ENCODE results near the gene COL8A2. TPM values are rescaled to one million over a fixed set of nuclear protein-coding genes. Genes with fewer than 3 reads are reported as not detected.
A peak's percentile ranks its signal among the peaks of the same experiment; 100 is the strongest.
"Not testable (repeated sequence)": the region's sequence is repeated elsewhere in the genome, so short reads cannot be mapped to it uniquely, and the experiment has no call there.

Gene COL8A2
- polyA plus RNA-seq, 12 donors: 6.3 to 19.9 (median 11.1) TPM; not detected in 1

GRCh38 chr1:36158827-36159252 is 33.8 kb upstream of the COL8A2 start:
- not testable (repeated sequence) for DNase-seq

DNA sequence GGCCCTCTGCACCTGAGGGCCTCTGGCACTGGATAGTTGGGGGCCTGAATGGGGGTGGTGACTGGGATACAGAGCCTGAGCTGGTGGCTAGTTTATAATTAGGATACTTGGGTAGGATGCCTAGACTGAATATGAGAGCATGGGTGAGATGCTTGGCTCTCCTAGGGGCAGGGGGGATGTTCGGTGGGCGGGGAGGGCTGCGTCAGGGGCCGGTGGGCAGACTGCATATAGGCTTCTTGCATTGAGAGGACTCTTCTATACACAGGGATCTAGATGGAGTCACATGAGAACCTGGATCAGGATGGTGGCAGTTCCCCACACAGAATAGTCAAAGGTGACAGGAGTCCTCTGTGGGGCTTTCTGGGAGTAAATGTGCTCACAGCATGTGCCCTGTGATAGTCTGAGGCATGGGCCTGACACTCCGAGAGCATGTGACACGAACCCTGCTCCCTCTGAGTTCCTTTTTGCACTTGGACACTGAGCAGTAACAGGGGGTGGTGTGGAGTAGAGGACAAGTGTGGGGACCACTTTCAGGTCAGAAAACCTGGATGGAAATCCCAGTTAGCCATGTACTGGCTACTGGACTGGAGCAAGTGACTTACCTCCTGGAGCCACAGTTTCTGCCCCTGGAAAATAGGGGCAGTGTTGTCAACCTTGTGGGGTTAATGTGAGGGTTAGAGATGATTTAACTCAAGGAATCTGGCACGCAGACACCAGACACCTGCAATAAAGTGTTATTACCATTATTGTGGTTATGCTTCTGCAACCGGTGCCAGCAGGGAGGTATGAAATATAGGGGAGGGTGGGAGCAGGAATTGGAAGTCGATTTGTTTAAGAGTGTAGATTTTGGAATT is 33.2 kb upstream of the COL8A2 start:
- DNase-seq: no peak

DNA sequence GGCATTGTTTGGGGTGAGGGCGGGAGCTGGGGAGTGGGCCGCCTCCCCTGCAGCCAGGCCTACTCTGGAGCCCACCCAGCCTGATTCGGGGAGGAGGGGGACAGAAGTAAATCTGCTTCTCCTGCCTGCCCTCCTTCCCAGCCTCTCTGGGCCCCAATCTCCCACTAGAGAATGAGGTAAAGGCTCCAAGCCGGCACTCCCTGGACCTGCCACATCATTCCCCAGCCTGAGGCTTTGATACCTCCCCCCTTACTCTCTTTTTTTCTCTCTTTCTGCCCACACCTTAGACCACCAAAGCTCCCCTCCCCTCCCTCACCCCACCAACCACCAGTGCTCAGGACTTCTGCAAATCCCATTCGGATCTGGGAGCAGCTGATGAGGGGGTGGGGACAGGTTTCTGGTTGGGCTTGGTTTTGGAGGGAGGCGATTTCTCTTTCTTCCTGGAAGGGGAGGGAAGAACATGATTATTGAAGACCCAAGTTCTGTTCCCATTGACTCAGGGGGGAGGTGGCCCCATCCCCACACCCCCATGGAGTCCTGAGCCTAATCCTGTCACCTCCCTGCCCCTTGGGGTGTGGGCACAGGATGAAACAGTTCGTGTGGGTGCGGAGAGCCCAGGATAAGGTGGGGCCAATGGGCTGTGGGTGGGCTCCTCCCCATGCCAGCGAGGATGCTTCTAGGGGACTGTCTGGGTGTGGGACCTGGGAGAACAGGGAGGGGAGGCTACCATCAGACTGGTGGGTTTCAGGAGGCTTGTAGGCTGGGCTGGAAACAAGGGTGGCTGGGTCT is 32.3 kb upstream of the COL8A2 start:
- peak; percentile 74 for DNase-seq

DNA sequence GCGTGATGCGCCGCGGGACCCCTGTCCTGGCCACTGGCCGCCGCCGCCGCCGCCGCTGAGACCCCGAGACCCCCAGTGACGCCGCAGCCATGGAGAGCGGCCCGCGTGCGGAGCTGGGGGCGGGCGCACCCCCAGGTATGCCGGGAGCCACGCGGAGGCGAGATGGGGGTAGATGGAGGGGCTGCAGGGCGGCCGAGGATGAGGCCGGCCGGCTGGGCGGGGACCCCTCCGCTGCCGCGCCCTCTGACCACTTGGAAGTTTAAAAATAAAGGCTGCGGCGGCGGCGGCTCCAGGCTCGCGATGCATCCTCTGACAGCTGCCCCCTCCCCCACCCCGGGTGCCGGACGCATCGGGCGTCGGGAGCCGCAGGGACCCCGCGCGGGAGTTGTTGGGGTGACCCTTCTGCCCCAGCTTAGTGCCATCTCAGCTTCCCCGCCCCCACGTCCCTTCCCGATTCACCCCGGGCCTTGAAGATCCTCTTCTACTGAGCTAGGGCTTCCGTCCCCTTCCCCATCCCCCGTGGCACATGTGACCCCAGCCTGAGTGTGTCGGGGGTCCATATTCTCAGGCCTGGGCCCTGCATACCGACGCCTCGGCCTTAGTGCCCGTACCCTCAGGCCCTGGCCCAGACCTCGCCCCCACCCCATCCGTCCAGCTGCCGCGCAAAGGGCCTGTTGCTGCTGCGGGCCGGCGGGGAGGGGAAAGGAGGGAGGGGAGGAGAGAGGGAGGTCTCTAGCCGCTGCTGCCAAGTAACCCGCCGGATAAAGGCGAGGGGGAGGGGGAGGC is 31.5 kb upstream of the COL8A2 start:
- peak; percentile 77 for DNase-seq

GRCh38 chr1:36155408-36156328 is 30.6 kb upstream of the COL8A2 start, which contains the start of gene MAP7D1:
Gene MAP7D1, plus strand, starts transcription at chr1:36156160. Its CDS starts 258 bp downstream, at chr1:36156418.
- DNase-seq: peak; percentile 87

DNA sequence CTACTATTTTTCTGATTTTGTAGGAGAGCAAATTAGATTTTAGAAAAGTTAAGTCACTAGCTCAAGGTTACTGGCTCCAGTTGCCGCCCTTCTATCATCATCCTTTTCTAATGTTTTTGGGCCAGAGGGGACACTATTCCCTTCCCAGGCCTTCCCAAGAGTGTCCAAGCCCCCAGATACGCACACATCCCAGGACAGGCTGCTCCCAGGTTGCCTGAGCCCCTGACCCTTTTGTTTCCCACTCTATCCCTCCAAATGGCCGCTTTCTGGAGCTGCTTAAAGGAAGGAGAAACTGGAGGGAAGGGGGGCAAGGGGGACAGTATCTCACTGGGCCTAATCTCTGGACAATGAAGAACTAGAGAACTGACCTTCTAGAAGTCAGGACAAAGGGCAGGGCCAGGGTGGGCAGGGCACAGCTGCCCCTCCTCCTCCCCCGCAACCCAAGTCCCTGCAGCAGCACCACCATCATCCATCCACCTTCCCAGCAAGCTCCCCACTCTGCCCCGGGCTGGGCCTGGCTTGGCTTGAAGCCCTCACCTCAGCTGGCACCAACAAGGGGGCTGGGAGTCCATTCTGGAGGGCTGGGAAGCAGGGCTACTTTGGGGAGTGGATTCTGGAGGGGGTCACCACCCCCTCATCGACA is 29.9 kb upstream of the COL8A2 start:
- no peak for DNase-seq

DNA sequence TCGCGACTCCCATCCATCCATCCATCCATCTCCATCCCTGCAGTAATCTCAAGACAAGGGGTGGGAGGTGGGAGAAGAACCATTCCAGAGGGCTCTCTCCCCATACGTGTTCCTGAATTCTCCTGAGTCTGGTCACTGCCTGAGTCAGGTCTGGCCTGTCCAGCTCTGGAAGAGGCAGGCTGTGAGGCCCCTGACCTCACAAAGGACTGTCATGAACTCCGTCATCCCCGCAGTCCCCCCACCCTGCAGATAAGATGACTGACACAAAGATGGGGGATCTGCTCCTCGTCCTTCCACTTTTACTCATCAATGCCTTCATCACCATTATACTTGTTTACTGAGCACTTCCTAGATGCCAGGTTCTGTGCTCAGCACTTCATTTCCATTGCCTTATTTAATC is 29.3 kb upstream of the COL8A2 start:
- no peak for DNase-seq

- DNase-seq: no peak
Measured at GRCh38 chr1:36153476-36153875, 28.5 kb upstream of the COL8A2 start.

GRCh38 chr1:36151845-36152203 is 26.8 kb upstream of the COL8A2 start:
- DNase-seq: no peak

DNA sequence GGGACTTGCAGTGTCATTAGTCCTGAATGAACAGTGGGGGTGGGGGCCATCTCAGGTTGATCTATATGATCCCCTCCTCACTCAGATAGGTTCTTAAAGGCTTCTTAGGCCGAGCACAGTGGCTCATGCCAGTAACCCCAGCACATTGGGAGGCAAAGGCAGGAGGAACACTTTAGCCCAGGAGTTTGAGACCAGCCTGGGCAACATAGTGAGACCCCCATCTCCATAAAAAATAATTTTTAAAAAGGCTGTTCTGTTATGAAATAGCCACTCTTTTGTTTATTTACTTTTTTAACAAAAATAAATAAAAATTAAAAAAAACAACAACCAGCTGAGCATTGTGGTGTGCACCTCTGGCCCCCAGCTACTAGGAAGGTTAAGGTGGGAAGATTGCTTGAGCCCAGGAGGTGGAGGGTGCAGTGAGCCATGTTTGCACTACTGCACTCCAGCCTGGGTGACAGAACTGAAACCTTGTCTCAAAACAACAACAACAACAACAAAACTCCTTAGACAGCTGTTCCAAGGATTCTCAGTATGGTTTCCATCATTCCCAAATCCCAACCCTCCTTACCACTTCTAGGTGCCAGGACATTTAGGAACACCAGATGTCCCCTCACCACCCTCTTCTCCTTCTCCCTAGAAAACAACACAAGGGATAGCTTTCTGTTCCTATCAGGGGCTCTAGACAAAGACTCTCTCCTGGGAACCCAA is 26.3 kb upstream of the COL8A2 start:
- no peak for DNase-seq

DNA sequence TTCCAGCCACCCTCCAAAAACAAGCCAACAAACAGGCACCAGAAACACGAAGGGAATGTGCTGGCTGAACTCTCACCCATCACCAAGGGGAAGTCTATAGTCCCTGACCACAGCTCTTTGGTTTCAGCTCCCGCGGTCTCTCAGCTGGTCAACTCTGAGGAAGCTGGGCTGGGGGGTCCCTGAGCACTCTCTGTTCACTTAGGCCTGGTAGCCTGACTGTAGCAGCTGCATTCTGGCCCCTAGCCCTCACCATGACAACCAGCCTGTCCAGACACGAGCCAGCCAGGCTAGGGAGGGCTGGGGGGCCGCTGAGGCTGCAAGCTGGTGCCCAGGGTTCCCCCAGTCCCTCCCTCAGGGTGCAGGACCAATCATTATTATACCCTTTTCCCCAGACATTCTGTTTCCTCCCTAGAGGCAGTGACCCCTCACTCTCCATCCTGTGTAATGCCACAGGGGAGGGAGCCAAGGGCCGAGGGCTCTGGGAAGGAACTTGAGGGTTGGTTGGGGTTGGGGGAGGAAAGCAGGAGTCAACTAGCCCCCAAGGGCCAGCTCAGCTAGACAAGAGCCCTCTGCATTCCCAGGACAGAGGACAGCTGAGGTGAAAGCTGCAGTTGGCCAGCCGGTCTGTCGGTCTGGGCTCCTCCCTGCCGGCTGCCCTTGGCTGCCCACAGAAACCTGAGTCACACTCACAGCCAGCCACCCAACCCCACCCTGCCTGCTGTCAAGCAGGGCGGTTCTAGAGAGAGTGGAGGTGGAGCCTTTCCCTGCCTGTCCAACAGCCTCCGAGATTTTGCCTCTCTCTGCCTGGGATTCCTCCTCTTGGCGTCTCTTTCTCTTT is 25.5 kb upstream of the COL8A2 start:
- peak; percentile 81 for DNase-seq

GRCh38 chr1:36149973-36150295 is 24.9 kb upstream of the COL8A2 start:
- DNase-seq: no peak

DNA sequence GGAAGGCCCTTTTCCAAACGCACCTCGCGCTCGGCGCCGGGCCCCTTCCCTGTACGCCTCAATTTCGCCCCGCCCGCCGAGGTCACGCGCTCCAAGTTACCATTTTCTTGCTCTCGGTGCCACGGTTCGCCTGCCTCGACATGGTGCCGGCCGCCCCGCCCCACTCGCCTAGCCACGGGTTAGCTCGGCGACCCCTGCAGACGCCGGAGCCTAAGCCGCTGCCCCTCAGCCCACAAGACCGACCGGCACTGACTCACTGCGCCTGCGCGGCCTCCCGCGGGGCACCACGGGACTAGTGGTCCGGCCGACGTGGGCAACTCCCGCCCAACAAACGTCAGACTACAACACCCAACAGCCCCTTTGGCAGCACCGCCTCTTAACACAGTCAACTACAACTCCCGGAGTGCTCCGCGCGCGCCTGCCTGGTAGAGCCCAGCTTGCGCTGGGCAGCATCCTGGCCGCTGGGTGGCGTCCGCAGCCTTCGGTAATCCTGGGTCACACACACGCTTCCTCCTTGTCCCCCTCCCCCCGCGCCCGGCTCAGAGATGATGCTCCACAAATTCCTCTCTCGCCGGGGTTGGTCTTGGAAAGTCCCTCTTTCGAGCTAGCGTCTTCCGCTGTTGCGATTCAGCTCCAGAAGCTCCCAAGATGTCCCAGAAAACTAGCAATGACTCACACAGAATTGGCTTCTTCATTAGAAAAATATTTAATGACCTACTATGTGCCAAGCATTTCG is 24.4 kb upstream of the COL8A2 start, which contains the start of gene TRAPPC3:
Gene TRAPPC3, minus strand, starts transcription at position 250 of the 736 bp plus-strand sequence. Its CDS starts 108 bp downstream, at position 142.
- DNase-seq: peak; percentile 100

GRCh38 chr1:36148821-36149236 is 23.8 kb upstream of the COL8A2 start:
- no peak for DNase-seq

DNA sequence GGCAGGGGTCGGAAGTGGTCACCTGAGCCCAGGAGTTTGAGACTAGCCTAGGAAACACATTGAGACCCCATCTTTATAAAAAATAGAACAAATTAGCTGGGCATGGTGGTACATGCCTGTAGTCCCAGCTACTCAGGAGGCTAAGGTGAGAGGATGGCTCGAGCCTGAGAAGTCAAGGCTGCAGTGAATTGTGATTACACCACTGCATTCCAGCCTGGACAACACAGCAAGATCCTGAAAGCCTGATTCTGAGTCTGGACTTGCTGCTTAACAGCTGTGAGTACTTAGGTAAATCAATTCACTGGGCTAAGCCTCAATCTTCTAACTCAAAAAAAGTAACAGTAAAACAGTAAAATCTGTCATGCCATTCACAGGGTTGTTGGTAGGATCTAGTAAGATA is 19.4 kb upstream of the COL8A2 start:
- DNase-seq: no peak

GRCh38 chr1:36143424-36143823 is 18.4 kb upstream of the COL8A2 start:
- DNase-seq: no peak

- DNase-seq: no peak
Measured at GRCh38 chr1:36142121-36142520, 17.1 kb upstream of the COL8A2 start.

- no peak for DNase-seq
Measured at GRCh38 chr1:36139521-36139920, 14.5 kb upstream of the COL8A2 start.

Data from muscle of arm (tissue), 12 donors.